ENCODE measurements around the gene TRIM72. TPM values are rescaled to one million over a fixed set of nuclear protein-coding genes. Genes with fewer than 3 reads are reported as not detected.

The TRIM72 gene
- total and polyA plus RNA-seq, 9 of the 15 experiments (the other 6 are each of a cell fraction or from before 2014, with no cell fraction given): under 0.01 TPM; not detected in 8

- TF ChIP-seq MAZ (CRISPR knock-in tag; conservative IDR thresholded peaks at IDR 0.05 in 1 of 2, IDR thresholded peaks at IDR 0.05 in 1 of 2) (peak in 1 of 2 experiments; percentile 45; a peak in 1 of 4 replicates), KLF6 (CRISPR knock-in tag; IDR thresholded peaks at IDR 0.05; ENCODE audit: borderline replicate concordance) (peak; percentile 13; the same call in 1 of the 2 replicates), ZNF12 (CRISPR knock-in tag; IDR thresholded peaks at IDR 0.05) (no peak), KDM5B (IDR thresholded peaks at IDR 0.05; ENCODE audit: insufficient replicate concordance, low read depth, low read length) (peak; percentile 57), BRCA1 (IDR thresholded peaks at IDR 0.05) (no peak), BRCA1 (CRISPR knock-in tag; IDR thresholded peaks at IDR 0.05) (no peak), ZNF785 (CRISPR knock-in tag; IDR thresholded peaks at IDR 0.05) (no peak), PCBP1 (IDR thresholded peaks at IDR 0.05; ENCODE audit: low read depth, low read length, poor library complexity, severe bottlenecking) (no peak), SREBF2 (CRISPR knock-in tag; IDR thresholded peaks at IDR 0.05) (no peak), YBX1 (IDR thresholded peaks at IDR 0.05) (no peak), NRF1 (conservative IDR thresholded peaks at IDR 0.05 in 1 of 2, IDR thresholded peaks at IDR 0.05 in 1 of 2) (peak; percentile 74 to 77), CXXC5 (CRISPR knock-in tag; IDR thresholded peaks at IDR 0.05) (peak; percentile 74), NFATC3 (IDR thresholded peaks at IDR 0.05) (no peak), CC2D1A (IDR thresholded peaks at IDR 0.05) (no peak)
- TF ChIP-seq, protein P1, sequence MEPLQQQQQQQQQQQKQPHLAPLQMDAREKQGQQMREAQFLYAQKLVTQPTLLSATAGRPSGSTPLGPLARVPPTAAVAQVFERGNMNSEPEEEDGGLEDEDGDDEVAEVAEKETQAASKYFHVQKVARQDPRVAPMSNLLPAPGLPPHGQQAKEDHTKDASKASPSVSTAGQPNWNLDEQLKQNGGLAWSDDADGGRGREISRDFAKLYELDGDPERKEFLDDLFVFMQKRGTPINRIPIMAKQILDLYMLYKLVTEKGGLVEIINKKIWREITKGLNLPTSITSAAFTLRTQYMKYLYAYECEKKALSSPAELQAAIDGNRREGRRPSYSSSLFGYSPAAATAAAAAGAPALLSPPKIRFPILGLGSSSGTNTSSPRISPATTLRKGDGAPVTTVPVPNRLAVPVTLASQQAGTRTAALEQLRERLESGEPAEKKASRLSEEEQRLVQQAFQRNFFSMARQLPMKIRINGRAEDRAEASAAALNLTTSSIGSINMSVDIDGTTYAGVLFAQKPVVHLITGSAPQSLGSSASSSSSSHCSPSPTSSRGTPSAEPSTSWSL (CRISPR knock-in tag; IDR thresholded peaks at IDR 0.05; ENCODE audit: borderline replicate concordance): no peak
- TF ChIP-seq, protein P2, sequence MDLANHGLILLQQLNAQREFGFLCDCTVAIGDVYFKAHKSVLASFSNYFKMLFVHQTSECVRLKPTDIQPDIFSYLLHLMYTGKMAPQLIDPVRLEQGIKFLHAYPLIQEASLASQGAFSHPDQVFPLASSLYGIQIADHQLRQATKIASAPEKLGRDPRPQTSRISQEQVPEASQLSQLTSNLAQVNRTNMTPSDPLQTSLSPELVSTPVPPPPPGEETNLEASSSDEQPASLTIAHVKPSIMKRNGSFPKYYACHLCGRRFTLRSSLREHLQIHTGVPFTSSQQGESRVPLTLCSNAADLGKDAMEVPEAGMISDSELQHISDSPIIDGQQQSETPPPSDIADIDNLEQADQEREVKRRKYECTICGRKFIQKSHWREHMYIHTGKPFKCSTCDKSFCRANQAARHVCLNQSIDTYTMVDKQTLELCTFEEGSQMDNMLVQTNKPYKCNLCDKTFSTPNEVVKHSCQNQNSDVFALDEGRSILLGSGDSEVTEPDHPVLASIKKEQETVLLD (IDR thresholded peaks at IDR 0.05): no peak
- TF ChIP-seq, protein P3, sequence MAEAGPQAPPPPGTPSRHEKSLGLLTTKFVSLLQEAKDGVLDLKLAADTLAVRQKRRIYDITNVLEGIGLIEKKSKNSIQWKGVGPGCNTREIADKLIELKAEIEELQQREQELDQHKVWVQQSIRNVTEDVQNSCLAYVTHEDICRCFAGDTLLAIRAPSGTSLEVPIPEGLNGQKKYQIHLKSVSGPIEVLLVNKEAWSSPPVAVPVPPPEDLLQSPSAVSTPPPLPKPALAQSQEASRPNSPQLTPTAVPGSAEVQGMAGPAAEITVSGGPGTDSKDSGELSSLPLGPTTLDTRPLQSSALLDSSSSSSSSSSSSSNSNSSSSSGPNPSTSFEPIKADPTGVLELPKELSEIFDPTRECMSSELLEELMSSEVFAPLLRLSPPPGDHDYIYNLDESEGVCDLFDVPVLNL (CRISPR knock-in tag; IDR thresholded peaks at IDR 0.05; ENCODE audit: low read depth): no peak
- TF ChIP-seq, protein P4, sequence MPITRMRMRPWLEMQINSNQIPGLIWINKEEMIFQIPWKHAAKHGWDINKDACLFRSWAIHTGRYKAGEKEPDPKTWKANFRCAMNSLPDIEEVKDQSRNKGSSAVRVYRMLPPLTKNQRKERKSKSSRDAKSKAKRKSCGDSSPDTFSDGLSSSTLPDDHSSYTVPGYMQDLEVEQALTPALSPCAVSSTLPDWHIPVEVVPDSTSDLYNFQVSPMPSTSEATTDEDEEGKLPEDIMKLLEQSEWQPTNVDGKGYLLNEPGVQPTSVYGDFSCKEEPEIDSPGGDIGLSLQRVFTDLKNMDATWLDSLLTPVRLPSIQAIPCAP (CRISPR knock-in tag; IDR thresholded peaks at IDR 0.05; ENCODE audit: borderline replicate concordance): no peak
- TF ChIP-seq, protein P5, sequence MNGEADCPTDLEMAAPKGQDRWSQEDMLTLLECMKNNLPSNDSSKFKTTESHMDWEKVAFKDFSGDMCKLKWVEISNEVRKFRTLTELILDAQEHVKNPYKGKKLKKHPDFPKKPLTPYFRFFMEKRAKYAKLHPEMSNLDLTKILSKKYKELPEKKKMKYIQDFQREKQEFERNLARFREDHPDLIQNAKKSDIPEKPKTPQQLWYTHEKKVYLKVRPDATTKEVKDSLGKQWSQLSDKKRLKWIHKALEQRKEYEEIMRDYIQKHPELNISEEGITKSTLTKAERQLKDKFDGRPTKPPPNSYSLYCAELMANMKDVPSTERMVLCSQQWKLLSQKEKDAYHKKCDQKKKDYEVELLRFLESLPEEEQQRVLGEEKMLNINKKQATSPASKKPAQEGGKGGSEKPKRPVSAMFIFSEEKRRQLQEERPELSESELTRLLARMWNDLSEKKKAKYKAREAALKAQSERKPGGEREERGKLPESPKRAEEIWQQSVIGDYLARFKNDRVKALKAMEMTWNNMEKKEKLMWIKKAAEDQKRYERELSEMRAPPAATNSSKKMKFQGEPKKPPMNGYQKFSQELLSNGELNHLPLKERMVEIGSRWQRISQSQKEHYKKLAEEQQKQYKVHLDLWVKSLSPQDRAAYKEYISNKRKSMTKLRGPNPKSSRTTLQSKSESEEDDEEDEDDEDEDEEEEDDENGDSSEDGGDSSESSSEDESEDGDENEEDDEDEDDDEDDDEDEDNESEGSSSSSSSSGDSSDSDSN (IDR thresholded peaks at IDR 0.05; ENCODE audit: borderline replicate concordance in 1 of 2, low read depth in 2 of 2, low read length in 2 of 2): peak; percentile 28 to 66; a peak in 2 of 4 replicates
These were observed 1.6 kb downstream of the TRIM72 start (continued) for GRCh38 chr16:31215287-31216162.

Measured in K562 (cell line).